Calu3 (cell line): ENCODE results near the gene CFAP92. TPM values are rescaled to one million over a fixed set of nuclear protein-coding genes. Genes with fewer than 3 reads are reported as not detected.

Experiments used
- BruUV-seq: library from RNA; stranded (reverse); fragments of 400-500 nt; replicated peaks from 2 replicates; lab custom pipeline; 2021; lab: Mats Ljungman, UMichigan
- CTCF ChIA-PET: fragments of 300-600 bp; sonication (Branson Sonifier 250); formaldehyde crosslinking; loops from one replicate; lab custom pipeline; 2022; ENCODE audit warnings: antibody characterized with exemption; lab: Charles Lee
- DNase-seq: peaks from one replicate; pipeline ENCODE4 v3.0.0; 2022
- H3K27ac Mint-ChIP-seq: one replicate; pipeline ENCODE4 v1.8.0; 2022; ENCODE audit warnings: mixed read lengths; ENCODE audit not compliant: unreplicated experiment
- H3K27me3 Mint-ChIP-seq: one replicate; pipeline ENCODE4 v1.8.0; 2022; ENCODE audit warnings: mixed read lengths; ENCODE audit not compliant: unreplicated experiment
- H3K36me3 Mint-ChIP-seq: one replicate; pipeline ENCODE4 v1.8.0; 2022; ENCODE audit warnings: mild to moderate bottlenecking, moderate library complexity, mixed read lengths; ENCODE audit not compliant: insufficient read depth, unreplicated experiment
- H3K4me1 Mint-ChIP-seq: one replicate; pipeline ENCODE4 v1.8.0; 2022; ENCODE audit warnings: mild to moderate bottlenecking, low read depth, mixed read lengths; ENCODE audit not compliant: unreplicated experiment
- H3K4me3 Mint-ChIP-seq: one replicate; pipeline ENCODE4 v1.8.0; 2022; ENCODE audit warnings: mild to moderate bottlenecking, low read depth, moderate library complexity, mixed read lengths; ENCODE audit not compliant: unreplicated experiment
- H3K9me3 Mint-ChIP-seq: one replicate; pipeline ENCODE4 v1.8.0; 2022; ENCODE audit warnings: low read depth, mixed read lengths; ENCODE audit not compliant: unreplicated experiment
- CTCF ChIP-seq: fragments of 200-600 bp; IDR thresholded peaks from one replicate; pipeline ENCODE4 v1.8.0; 2022; ENCODE audit warnings: antibody characterized with exemption; ENCODE audit not compliant: unreplicated experiment
- intact Hi-C: fragments of 100-400 bp; cut with micrococcal nuclease; formaldehyde crosslinking; loops from one replicate; pipeline ENCODE4 v1.10.0; 2022; ENCODE audit not compliant: unreplicated experiment
- total RNA-seq: library from RNA; stranded (reverse); gene quantifications from 2 replicates; pipeline ENCODE4 v1.2.3, GENCODE V29; 2022

CFAP92 gene
- total RNA-seq, 1 experiment from 2014 or later, result 0.92 TPM

GRCh38 chr3:129039271-129040038 lies 45.6 kb upstream of the CFAP92 start:
- peaks cover 76% of the 10 kb centered on the region for H3K27me3 Mint-ChIP-seq
- TF ChIP-seq CTCF, result no peak
- CTCF ChIA-PET, result interaction anchor here (0.8 to 1.4 kb wide), 3 partner anchors 14 to 122 kb away, joined by 4 to 6 read pairs (median 5); no protein-coding TSS in a partner anchor
- no peak overlapping the region for H3K27ac Mint-ChIP-seq
- no peaks in the 10 kb centered on the region for H3K9me3 Mint-ChIP-seq
- H3K4me1 Mint-ChIP-seq, result peaks cover 8% of the 10 kb centered on the region
- H3K4me3 Mint-ChIP-seq, result no peak overlapping the region
- DNase-seq, result peak; percentile 73
- BruUV-seq, result no TSS peak
- no peaks in the 10 kb centered on the region for H3K36me3 Mint-ChIP-seq
- intact Hi-C loops, result no loop called here

GRCh38 chr3:129038121-129038855 lies 44.4 kb upstream of the CFAP92 start:
- CTCF ChIA-PET, result interaction anchor here (0.6 to 1.2 kb wide), 3 partner anchors 15 to 301 kb away, joined by 3 to 7 read pairs (median 4); no protein-coding TSS in a partner anchor
- Mint-ChIP-seq H3K36me3 (no peaks in the 10 kb centered on the region), H3K4me3 (no peak overlapping the region), H3K27ac (no peak overlapping the region), H3K27me3 (peaks cover 77% of the 10 kb centered on the region), H3K9me3 (no peaks in the 10 kb centered on the region), H3K4me1 (peaks cover 8% of the 10 kb centered on the region)
- intact Hi-C loops, result no loop called here
- DNase-seq, result no peak
- no peak for TF ChIP-seq CTCF
- no TSS peak for BruUV-seq

GRCh38 chr3:129037093-129037419 lies 43.2 kb upstream of the CFAP92 start:
- no peak for DNase-seq
- Mint-ChIP-seq H3K27ac (no peak overlapping the region), H3K36me3 (no peaks in the 10 kb centered on the region), H3K4me3 (no peak overlapping the region), H3K9me3 (no peaks in the 10 kb centered on the region), H3K27me3 (peaks cover 73% of the 10 kb centered on the region), H3K4me1 (peaks cover 8% of the 10 kb centered on the region)
- TF ChIP-seq CTCF, result no peak
- intact Hi-C loops, result no loop called here
- CTCF ChIA-PET, result interaction anchor here (1.1 to 1.2 kb wide), 2 partner anchors 17 to 67 kb away, joined by 4 to 7 read pairs; no protein-coding TSS in a partner anchor
- no TSS peak for BruUV-seq

GRCh38 chr3:129036222-129037092 lies 42.6 kb upstream of the CFAP92 start:
- intact Hi-C loops, result no loop called here
- H3K36me3 Mint-ChIP-seq, result no peaks in the 10 kb centered on the region
- no TSS peak for BruUV-seq
- no peaks in the 10 kb centered on the region for H3K9me3 Mint-ChIP-seq
- CTCF ChIA-PET, result interaction anchor here (1.1 kb wide), 1 partner anchor 66 kb away, joined by 4 read pairs; no protein-coding TSS in a partner anchor
- H3K27ac Mint-ChIP-seq, result no peak overlapping the region
- TF ChIP-seq CTCF, result no peak
- no peak overlapping the region for H3K4me3 Mint-ChIP-seq
- no peak for DNase-seq
- peaks cover 8% of the 10 kb centered on the region for H3K4me1 Mint-ChIP-seq
- H3K27me3 Mint-ChIP-seq, result peaks cover 67% of the 10 kb centered on the region
